OCI-LY7 (cell line): ENCODE results near the gene ZNF565.
"Not testable (repeated sequence)": the region's sequence is repeated elsewhere in the genome, so short reads cannot be mapped to it uniquely, and the experiment has no call there.

ENCODE experiments used
- EZH2phosphoT487 ChIP-seq: fragments of 200-600 bp; sonication (generic); IDR thresholded peaks from 2 replicates; pipeline ENCODE4 v1.6.1; 2018; ENCODE audit warnings: low read depth, borderline replicate concordance, mild to moderate bottlenecking, mixed run types, antibody characterized with exemption, low read length, moderate library complexity, mixed read lengths
- TF ChIP-seq, protein P1 (sequence below): fragments of 200-600 bp; sonication (generic); conservative IDR thresholded peaks from 2 replicates; pipeline ENCODE4 v1.5.1; 2014; ENCODE audit warnings: mild to moderate bottlenecking, antibody characterized with exemption, low read length, moderate library complexity, mixed read lengths

DNA sequence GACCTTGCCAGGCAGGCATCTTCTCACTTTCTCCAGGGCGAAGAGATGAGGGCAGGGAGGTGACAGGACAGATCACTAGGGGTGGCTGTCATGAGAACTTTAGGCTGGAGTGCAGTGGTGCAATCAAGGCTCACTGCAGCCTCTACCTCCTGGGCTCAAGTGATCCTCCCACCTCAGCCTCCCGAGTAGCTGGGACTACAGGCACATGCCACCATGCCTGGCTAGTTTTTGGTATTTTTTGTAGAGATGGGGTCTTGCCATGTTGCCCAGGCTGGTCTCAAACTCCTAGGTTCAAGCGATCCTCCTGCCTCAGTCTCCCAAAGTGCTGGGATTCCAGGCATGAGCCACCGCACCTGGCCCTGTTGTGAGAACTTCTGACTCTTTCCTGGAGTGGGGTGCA lies 79.6 kb downstream of the ZNF565 start:
- TF ChIP-seq, protein P1, sequence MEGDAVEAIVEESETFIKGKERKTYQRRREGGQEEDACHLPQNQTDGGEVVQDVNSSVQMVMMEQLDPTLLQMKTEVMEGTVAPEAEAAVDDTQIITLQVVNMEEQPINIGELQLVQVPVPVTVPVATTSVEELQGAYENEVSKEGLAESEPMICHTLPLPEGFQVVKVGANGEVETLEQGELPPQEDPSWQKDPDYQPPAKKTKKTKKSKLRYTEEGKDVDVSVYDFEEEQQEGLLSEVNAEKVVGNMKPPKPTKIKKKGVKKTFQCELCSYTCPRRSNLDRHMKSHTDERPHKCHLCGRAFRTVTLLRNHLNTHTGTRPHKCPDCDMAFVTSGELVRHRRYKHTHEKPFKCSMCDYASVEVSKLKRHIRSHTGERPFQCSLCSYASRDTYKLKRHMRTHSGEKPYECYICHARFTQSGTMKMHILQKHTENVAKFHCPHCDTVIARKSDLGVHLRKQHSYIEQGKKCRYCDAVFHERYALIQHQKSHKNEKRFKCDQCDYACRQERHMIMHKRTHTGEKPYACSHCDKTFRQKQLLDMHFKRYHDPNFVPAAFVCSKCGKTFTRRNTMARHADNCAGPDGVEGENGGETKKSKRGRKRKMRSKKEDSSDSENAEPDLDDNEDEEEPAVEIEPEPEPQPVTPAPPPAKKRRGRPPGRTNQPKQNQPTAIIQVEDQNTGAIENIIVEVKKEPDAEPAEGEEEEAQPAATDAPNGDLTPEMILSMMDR = not testable (repeated sequence)
- TF ChIP-seq EZH2phosphoT487 = not testable (repeated sequence)
